ENCODE measurements around the gene TSPEAR. TPM values are rescaled to one million over a fixed set of nuclear protein-coding genes. Genes with fewer than 3 reads are reported as not detected.

The TSPEAR gene
- total and polyA plus RNA-seq, 2 donors (not counting 1 experiment from before 2014, with no cell fraction given), result not detected

DNA sequence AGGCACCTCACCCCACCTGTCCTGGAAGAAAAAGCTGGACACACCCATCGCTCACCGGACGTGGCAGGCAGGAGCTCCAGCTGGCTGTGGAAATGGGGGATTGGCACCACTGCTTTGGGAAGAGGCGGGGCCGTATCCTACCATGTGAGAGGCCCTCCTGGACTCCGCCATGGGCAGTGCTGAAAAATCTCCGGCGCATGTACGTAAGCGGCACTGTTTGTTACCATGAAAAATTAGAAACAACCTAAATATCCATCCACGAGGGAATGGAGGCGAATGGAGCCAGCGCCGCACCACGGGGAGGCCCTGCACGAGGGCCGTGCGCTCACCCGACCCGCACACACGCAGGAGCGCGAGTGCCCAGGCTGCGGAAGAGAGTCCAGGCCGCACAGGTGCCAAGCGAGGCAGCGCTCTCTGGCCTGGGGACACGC is 96.4 kb downstream of the TSPEAR start:
- ChIA-PET POLR2A (no interaction called here), CTCF (interaction anchor here (0.6 kb wide), 1 partner anchor 480 kb away, joined by 3 read pairs; no protein-coding TSS in a partner anchor)
- no peak for DNase-seq
- Histone ChIP-seq H3K4me3 (ENCODE audit: control extremely low read depth in 1 of 5, extremely low read depth in 1 of 5, insufficient read depth in 1 of 5, low read depth in 2 of 5, low read length in 4 of 5) (no peak overlapping the region), H3K9ac (ENCODE audit: low read length) (no peak overlapping the region), H3K36me3 (replicated peaks in 1 of 2; ENCODE audit: control extremely low read depth in 1 of 2, control insufficient read depth in 1 of 2, extremely low read depth in 1 of 2, insufficient read depth in 2 of 2, low read length in 1 of 2) (no peaks in the 10 kb centered on the region), H3K4me2 (replicated peaks; ENCODE audit: low read depth, low read length, poor library complexity, severe bottlenecking) (no peak overlapping the region), H2AFZ (ENCODE audit: insufficient read depth, low read depth, low read length, poor library complexity, severe bottlenecking) (no peak overlapping the region), H3K4me1 (ENCODE audit: control insufficient read depth in 2 of 2, insufficient read depth in 2 of 2, low read length in 2 of 2) (peaks cover 11 to 13% of the 10 kb centered on the region in 2 donors), H3K9me3 (ENCODE audit: control extremely low read depth in 1 of 3, control insufficient read depth in 2 of 3, insufficient read depth in 1 of 3, low read length in 2 of 3) (peaks cover 0 to 44% (median 16%) of the 10 kb centered on the region in 3 donors), H3K79me2 (ENCODE audit: control insufficient read depth, insufficient read depth, low read length) (no peaks in the 10 kb centered on the region), H3K27me3 (replicated peaks in 1 of 4; ENCODE audit: control extremely low read depth in 1 of 4, control insufficient read depth in 3 of 4, insufficient read depth in 4 of 4, low read length in 3 of 4) (peaks cover 0 to 3% (median 1%) of the 10 kb centered on the region in 4 experiments), H3K27ac (ENCODE audit: low read length in 2 of 2) (no peak overlapping the region), H4K20me1 (ENCODE audit: control insufficient read depth, insufficient read depth, low read length, poor library complexity, severe bottlenecking) (no peaks in the 10 kb centered on the region)
- H3K4me1 Mint-ChIP-seq, result peaks cover 14% of the 10 kb centered on the region
- no peak overlapping the region for H3K27ac Mint-ChIP-seq
- H3K4me3 Mint-ChIP-seq, result no peak overlapping the region
- TF ChIP-seq, protein P1, sequence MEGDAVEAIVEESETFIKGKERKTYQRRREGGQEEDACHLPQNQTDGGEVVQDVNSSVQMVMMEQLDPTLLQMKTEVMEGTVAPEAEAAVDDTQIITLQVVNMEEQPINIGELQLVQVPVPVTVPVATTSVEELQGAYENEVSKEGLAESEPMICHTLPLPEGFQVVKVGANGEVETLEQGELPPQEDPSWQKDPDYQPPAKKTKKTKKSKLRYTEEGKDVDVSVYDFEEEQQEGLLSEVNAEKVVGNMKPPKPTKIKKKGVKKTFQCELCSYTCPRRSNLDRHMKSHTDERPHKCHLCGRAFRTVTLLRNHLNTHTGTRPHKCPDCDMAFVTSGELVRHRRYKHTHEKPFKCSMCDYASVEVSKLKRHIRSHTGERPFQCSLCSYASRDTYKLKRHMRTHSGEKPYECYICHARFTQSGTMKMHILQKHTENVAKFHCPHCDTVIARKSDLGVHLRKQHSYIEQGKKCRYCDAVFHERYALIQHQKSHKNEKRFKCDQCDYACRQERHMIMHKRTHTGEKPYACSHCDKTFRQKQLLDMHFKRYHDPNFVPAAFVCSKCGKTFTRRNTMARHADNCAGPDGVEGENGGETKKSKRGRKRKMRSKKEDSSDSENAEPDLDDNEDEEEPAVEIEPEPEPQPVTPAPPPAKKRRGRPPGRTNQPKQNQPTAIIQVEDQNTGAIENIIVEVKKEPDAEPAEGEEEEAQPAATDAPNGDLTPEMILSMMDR (IDR thresholded peaks at IDR 0.05), result no peak
- TF ChIP-seq EZH2 (IDR thresholded peaks at IDR 0.05; ENCODE audit: borderline replicate concordance, insufficient read depth, low read depth, low read length, poor library complexity, severe bottlenecking), result no peak
- WGBS (ENCODE audit: insufficient coverage), result 90% methylated on average over 21 of the region's 28 CpGs
- peaks cover 12% of the 10 kb centered on the region for H3K9me3 Mint-ChIP-seq (ENCODE audit: insufficient read depth)
- ATAC-seq (ENCODE audit: low read depth), result no peak
- peaks cover 4% of the 10 kb centered on the region for H3K27me3 Mint-ChIP-seq
- intact Hi-C loops (cut with micrococcal nuclease), result no loop called here

DNA sequence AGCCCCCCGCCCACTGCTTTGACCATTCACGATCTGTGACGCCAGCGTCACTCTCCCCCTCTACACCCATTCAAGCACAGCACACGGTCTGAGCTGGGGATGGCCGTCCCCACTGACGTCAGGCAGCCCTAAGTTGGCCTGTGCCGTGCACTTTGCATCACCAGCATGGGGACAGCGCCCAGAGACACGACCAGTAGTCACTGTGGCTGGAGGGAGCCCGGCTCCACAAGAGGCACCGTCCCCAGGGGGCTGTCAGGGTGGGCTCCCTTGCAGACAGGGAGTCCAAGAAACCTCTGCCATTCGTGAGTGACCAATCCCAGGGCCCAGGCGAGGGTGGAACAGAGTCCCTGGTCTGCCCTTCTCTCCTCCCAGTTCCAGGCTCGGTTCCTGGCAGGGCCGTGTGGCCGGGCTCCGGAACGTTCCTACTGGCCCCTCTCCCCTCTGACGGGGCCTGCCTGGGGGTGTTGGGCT is 97.2 kb downstream of the TSPEAR start:
- Histone ChIP-seq H3K4me1 (ENCODE audit: control insufficient read depth in 2 of 2, insufficient read depth in 2 of 2, low read length in 2 of 2) (peaks cover 10 to 11% of the 10 kb centered on the region in 2 donors), H3K36me3 (replicated peaks in 1 of 2; ENCODE audit: control extremely low read depth in 1 of 2, control insufficient read depth in 1 of 2, extremely low read depth in 1 of 2, insufficient read depth in 2 of 2, low read length in 1 of 2) (no peaks in the 10 kb centered on the region), H3K79me2 (ENCODE audit: control insufficient read depth, insufficient read depth, low read length) (no peaks in the 10 kb centered on the region), H3K27ac (ENCODE audit: low read length in 2 of 2) (no peak overlapping the region), H2AFZ (ENCODE audit: insufficient read depth, low read depth, low read length, poor library complexity, severe bottlenecking) (no peak overlapping the region), H4K20me1 (ENCODE audit: control insufficient read depth, insufficient read depth, low read length, poor library complexity, severe bottlenecking) (no peaks in the 10 kb centered on the region), H3K4me2 (replicated peaks; ENCODE audit: low read depth, low read length, poor library complexity, severe bottlenecking) (no peak overlapping the region), H3K9me3 (ENCODE audit: control extremely low read depth in 1 of 3, control insufficient read depth in 2 of 3, insufficient read depth in 1 of 3, low read length in 2 of 3) (peaks cover 2 to 45% (median 22%) of the 10 kb centered on the region in 3 donors), H3K4me3 (ENCODE audit: control extremely low read depth in 1 of 5, extremely low read depth in 1 of 5, insufficient read depth in 1 of 5, low read depth in 2 of 5, low read length in 4 of 5) (no peak overlapping the region), H3K27me3 (replicated peaks in 1 of 4; ENCODE audit: control extremely low read depth in 1 of 4, control insufficient read depth in 3 of 4, insufficient read depth in 4 of 4, low read length in 3 of 4) (peaks cover 0 to 3% (median 1%) of the 10 kb centered on the region in 4 experiments), H3K9ac (ENCODE audit: low read length) (no peak overlapping the region)
- 79% methylated on average over 14 of the region's 20 CpGs for WGBS (ENCODE audit: insufficient coverage)
- no peak overlapping the region for H3K27ac Mint-ChIP-seq
- H3K4me3 Mint-ChIP-seq, result no peak overlapping the region
- ChIA-PET CTCF (no interaction called here), POLR2A (no interaction called here)
- H3K9me3 Mint-ChIP-seq (ENCODE audit: insufficient read depth), result peaks cover 13% of the 10 kb centered on the region
- intact Hi-C loops (cut with micrococcal nuclease), result no loop called here
- DNase-seq, result no peak
- peaks cover 12% of the 10 kb centered on the region for H3K4me1 Mint-ChIP-seq
- TF ChIP-seq, protein P1 (IDR thresholded peaks at IDR 0.05), result no peak
- no peak for TF ChIP-seq EZH2 (IDR thresholded peaks at IDR 0.05; ENCODE audit: borderline replicate concordance, insufficient read depth, low read depth, low read length, poor library complexity, severe bottlenecking)
- no peak for ATAC-seq (ENCODE audit: low read depth)
- H3K27me3 Mint-ChIP-seq, result peaks cover 4% of the 10 kb centered on the region

All from B cell (primary cell).